GM21529 (cell line): ENCODE data around the gene FKBP8.

Source experiments
- ATAC-seq: cut with Tn5 transposase; IDR thresholded peaks from one replicate; pipeline ENCODE4 v1.9.1; 2021; ENCODE audit not compliant: unreplicated experiment

FKBP8 gene

DNA sequence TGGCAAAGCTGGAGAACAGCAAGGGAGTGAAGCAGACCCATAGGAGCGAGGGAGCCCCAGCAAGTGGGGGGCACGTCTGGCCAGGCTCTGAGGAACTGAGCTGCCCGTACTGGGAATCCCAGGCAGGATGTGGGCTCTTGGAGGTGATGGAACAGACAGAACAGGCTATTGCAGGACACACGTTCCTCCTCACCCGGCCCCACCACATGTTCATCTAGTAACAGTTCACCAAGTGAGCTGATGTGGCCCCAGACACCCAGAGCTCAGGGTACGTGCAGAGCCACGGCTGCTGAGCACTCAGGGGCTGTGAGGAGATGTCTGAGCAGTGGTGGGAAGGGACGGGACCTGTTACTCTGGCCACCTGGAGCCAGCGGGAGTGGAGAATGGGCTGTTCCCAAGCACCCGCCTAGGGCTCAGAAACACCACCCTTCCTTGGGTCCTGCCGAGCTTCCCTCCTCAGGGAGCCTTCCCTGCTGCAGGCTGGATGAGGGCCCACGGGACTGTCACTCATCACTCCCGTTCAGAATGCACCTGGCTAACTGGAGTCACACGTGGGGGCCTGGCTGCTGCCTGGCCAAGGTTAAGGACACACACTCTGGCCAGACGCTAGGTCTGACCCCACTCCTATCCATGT is 39.9 kb downstream of the FKBP8 start:
- no peak for ATAC-seq

DNA sequence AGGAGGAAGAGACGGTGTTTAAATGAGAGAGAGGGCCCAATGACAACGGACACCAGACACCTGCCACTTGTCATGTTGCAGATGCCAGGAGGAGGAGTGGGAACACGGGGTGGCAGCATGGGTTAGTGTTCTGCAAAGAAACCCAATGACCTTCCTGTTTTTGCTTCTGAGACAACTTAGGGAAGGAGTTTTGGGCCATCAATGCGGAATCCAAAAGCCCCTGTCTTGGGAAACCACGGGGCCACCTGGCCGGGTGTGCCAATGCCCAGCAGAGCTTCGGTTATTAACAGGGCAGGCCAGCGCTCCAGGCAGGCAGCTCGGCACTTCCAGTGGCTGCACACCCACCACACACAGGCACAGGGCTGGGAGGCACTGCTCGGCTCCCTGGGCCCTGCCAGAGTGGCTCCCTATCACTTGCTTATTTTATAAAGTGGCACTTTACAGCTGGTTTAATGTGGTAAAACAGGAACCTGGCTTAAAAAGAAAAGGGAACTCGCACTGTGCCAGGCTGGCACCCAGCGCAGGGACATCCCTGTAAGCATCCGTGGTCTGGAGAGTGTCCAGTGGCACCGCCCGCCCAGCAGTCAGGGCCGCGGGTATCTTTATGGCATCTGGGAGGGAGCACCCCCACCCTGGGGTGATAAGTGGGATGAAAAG is 40.6 kb downstream of the FKBP8 start:
- ATAC-seq = no peak

DNA sequence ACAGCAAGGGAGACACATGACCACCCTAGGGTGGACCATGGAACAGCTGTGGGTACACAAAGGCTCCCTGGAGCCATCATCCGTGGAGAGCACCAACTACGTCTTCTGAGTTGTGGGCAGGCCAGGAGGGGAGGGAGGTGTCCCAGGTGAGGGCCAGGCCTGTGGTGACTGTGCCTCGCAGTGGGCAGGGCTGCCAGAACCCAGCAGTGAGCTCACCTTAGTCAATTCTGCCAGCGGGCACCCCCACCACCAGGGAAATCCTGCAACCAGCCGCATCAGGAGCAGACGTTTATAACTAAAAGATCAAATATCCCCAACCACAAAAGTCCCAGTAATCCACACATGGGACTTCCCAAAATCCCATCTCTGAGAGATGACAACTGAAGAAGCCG is 41.1 kb downstream of the FKBP8 start:
- ATAC-seq = no peak

DNA sequence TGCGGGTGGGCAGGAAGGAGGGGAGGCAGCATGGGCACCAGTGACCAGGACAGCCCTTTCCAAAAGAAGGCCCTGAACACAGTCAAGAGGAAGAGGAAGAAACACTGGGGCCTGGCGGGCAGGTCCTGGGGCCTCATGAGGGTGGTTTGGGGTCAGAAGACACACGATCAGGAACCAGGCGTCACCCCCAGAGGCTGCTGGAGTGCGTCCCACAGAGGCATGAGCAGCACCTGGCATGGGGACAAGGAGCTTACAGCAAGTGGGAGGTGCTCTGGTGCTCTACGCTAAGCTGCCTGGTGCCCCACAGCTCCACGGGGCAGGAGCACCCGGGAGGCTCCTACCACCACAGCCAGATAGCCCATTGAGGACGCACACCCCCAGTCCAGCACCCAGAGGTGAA is 41.5 kb downstream of the FKBP8 start:
- no peak for ATAC-seq

DNA sequence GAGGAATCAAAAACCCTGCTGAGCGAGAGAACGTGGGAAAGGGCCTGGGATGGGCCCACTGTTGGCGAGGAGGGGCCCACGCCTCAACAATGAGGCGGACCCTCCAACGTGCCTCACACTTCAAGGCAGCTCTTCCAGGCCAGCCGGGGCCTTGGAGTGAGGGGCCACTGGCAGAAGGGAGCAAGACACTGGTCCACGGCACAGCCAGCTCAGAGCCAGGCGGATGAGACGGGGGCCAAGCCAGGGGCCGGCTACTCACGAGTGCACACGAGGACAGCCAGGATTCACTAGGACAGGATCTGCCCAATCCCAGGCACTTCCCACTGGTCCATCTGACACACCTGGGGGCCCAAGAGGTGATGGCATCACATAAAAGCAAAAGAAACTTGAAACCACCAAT is 42.0 kb downstream of the FKBP8 start:
- no peak for ATAC-seq

DNA sequence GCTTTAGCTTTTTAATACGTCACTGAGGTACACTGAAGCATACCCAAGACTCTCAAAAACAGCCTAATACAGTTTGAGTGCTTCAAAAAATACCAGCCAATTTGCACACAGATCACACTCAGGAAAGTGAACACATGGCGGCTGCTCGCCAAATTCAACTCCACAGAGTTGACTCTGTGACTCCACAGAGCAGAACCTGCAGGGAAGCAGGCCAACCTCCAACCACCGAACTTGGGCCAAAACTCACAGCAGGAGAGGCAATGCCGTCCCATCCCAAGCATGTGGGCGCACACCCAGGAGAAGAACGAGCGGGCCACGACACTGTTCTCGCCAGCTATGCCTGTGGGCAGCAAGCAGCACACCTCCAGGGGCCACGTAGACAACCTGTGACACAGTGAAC is 42.6 kb downstream of the FKBP8 start:
- no peak for ATAC-seq

- ATAC-seq = no peak
Observed at GRCh38 chr19:18500376-18500775, 43.0 kb downstream of the FKBP8 start.

- no peak for ATAC-seq
Observed at GRCh38 chr19:18499055-18499775, 44.2 kb downstream of the FKBP8 start.

DNA sequence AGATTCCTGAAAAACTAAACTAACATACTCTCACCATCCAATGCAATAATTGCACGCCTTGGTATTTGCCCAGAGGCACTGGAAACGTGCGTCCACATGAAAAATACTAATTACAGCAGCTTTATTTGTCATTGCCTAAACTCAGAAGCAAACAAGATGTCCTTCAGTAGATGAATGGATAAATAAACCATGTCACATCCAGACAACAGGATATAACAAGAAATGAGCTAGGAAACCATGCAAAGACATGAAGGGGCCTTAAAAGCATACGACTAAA is 46.5 kb downstream of the FKBP8 start:
- no peak for ATAC-seq

- ATAC-seq = no peak
Observed at GRCh38 chr19:18496167-18496979, 47.0 kb downstream of the FKBP8 start.

DNA sequence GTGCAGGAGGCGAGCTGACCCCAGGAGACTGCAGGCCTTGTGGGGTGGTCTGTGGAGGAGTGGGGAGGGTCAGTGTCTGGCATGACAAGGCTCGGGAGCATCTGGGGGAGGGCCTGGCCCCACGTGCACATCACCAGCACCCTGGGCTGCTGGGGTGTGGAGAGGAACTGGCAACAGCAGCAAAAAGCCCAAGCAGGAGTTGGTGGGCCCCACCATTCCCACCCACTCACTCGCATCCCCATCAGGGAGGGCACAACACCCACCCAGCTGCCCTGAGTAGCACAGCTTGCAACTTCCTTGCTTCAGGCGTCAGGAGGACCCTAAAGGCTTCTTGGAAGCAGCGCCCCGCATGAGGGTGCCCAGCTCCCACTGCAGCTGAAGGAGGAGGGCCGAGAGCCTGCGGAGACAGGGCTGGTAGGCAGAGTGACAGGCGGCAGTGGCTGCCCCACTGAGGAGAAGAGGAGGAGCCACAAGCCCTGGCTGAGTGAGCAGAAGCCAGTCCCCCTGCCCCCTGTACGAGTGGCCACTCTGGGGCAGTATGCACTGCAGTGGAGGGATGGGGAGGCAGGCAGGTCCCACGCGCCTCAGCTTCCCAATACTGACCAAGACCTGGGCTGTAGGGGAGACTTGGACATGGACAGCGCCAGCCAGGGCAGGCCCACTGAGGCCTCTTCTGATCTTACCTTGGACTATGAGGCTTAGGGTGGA is 48.0 kb downstream of the FKBP8 start:
- no peak for ATAC-seq

- ATAC-seq = no peak
Observed at GRCh38 chr19:18494267-18494607, 49.1 kb downstream of the FKBP8 start.

GRCh38 chr19:18493440-18494266 is 49.7 kb downstream of the FKBP8 start:
- ATAC-seq = no peak

- ATAC-seq = no peak
Observed at GRCh38 chr19:18491995-18492953, 51.1 kb downstream of the FKBP8 start.

DNA sequence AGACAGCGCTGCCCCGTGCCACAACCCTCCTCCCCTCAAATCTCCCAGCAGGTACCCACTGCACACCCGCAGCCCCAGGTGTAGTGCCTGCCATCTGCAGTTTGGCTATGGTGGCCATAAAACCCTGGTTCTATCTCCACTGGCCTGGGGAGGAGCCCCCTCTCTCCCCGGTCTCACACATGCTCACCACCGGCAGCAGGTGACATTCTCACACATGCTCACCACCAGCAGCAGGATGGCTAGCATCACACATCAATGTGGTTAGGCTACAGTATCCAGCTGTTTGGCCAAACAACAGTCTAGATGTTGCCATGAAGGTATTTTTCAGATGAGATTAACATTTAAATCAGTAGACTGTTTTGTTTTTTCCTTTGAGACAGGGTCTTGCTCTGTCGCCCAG is 52.6 kb downstream of the FKBP8 start:
- ATAC-seq = no peak

DNA sequence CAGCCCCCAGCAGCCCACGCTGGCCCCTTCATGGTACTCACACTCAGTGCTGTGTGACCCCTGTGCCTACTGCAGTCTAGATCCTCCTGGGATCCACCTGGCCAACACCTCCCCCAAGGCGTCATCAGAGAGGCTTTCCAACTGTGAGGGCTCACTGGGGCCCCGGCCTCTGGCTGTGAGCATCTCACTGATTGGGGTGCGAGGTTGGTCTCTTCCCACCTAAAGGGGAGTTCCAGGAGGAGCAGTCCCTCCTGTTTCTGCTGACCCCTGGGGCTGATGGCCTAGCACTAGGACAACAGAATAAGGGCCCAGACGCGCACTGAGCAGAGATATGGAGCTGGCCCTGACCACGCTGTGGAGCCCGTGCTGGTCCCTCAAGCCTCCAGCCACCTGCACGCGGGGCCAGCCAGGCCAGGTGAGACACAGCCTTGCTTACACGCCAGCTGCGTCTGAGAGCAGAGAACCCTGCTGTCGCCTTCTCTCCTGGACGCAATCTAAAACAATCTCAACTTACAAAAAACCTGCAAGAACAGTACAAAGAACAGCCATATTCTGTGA is 53.7 kb downstream of the FKBP8 start:
- no peak for ATAC-seq

DNA sequence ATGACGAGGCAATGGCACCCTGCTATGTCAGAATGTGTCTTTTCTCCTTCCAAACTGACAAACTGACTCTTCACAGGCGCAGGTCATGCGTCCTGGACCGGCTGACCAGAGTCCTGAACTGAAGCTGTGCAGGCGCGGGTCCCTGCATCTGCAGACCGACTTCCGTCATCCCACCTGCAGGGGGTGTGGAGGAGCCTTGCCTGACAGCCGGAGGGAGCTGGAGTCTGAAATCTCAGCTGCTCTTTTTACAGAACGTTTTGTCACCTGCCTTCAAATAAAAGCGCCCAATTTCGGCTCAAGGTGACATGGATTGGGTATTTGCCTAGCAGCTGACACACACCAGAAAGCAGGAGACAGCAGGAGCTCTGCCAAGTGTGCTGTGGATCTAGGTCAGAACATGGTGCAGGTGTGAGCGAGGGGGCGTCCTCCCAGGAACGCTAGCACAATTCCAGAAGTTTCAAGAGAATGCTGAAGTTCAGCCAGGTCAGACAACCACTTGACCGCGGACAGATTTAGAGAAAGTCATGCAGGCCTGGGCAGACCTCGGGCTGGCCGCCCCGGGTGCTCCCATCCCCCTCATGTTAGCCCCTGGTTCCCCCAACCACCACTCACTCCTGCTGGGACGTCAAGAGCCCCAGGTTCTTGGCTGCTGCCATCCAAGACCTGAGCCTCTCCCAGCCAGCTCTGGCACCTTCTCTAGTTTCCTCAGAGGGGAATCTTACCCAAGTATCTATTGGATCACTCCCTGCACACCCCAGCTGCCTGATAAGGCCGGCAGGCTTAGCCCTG is 54.3 kb downstream of the FKBP8 start:
- ATAC-seq = no peak

GRCh38 chr19:18488403-18488723 is 55.0 kb downstream of the FKBP8 start:
- no peak for ATAC-seq
